Hepatocyte (in vitro differentiated cells): ENCODE results near the gene ZNF8. TPM values are rescaled to one million over a fixed set of nuclear protein-coding genes. Genes with fewer than 3 reads are reported as not detected.

Experiments used
- DNase-seq: peaks from one replicate; pipeline ENCODE4 v3.0.0-alpha.2; 2016; ENCODE audit warnings: low spot score
- H2AFZ ChIP-seq: fragments of 200-600 bp; sonication (generic); 2 replicates; pipeline ENCODE4 v1.6.0; 2016; ENCODE audit warnings: antibody characterized with exemption, mild to moderate bottlenecking
- H3K27ac ChIP-seq: fragments of 200-600 bp; sonication (generic); 2 replicates; pipeline ENCODE4 v1.5.1; 2016; ENCODE audit warnings: mild to moderate bottlenecking
- H3K27me3 ChIP-seq: fragments of 200-600 bp; sonication (generic); 2 replicates; pipeline ENCODE4 v1.6.1; 2016
- H3K36me3 ChIP-seq: fragments of 200-600 bp; sonication (generic); replicated peaks from 2 replicates; pipeline ENCODE4 v1.5.1; 2016; ENCODE audit warnings: low read depth; ENCODE audit not compliant: insufficient read depth
- H3K4me1 ChIP-seq: fragments of 200-600 bp; sonication (generic); 2 replicates; pipeline ENCODE4 v1.5.1; 2016; ENCODE audit warnings: mild to moderate bottlenecking, moderate library complexity; ENCODE audit not compliant: insufficient read depth
- H3K4me2 ChIP-seq: fragments of 200-600 bp; sonication (generic); 2 replicates; pipeline ENCODE4 v1.6.0; 2016
- H3K4me3 ChIP-seq: fragments of 200-600 bp; sonication (generic); 2 replicates; pipeline ENCODE4 v1.5.1; 2016; ENCODE audit warnings: mild to moderate bottlenecking
- H3K79me2 ChIP-seq: fragments of 200-600 bp; sonication (generic); 2 replicates; pipeline ENCODE4 v1.6.0; 2017; ENCODE audit warnings: mild to moderate bottlenecking
- H3K9me2 ChIP-seq: fragments of 200-600 bp; sonication (generic); replicated peaks from 2 replicates; pipeline ENCODE4 v1.6.0; 2017; ENCODE audit warnings: mild to moderate bottlenecking; ENCODE audit not compliant: insufficient read depth
- H3K9me3 ChIP-seq: fragments of 200-600 bp; sonication (generic); 2 replicates; pipeline ENCODE4 v1.5.1; 2016; ENCODE audit warnings: low read depth, mild to moderate bottlenecking
- H4K20me1 ChIP-seq: fragments of 200-600 bp; sonication (generic); 2 replicates; pipeline ENCODE4 v1.6.0; 2016; ENCODE audit warnings: mild to moderate bottlenecking; ENCODE audit not compliant: insufficient read depth, poor library complexity, severe bottlenecking
- EZH2 ChIP-seq: fragments of 200-600 bp; sonication (generic); IDR thresholded peaks from 2 replicates; pipeline ENCODE4 v1.6.1; 2016; ENCODE audit warnings: antibody characterized with exemption, mild to moderate bottlenecking, borderline replicate concordance
- EZH2phosphoT487 ChIP-seq: fragments of 200-600 bp; sonication (generic); IDR thresholded peaks from one replicate; pipeline ENCODE4 v1.6.1; 2018; ENCODE audit warnings: antibody characterized with exemption, mild to moderate bottlenecking, low read depth, moderate library complexity; ENCODE audit not compliant: unreplicated experiment, severe bottlenecking
- whole genome bisulfite sequencing: methylation state at CpG from one replicate; pipeline ENCODE4 v1.1.6; 2016; ENCODE audit warnings: low lambda C conversion rate; ENCODE audit errors: missing lambda C conversion rate; 5-methylcytosine and 5-hydroxymethylcytosine counted together
- microRNA-seq: library from miRNA; unstranded; fragments of <30 nt; microRNA quantifications from one replicate; pipeline ENCODE4, GENCODE V29; 2017
- polyA plus RNA-seq: library from polyadenylated mRNA; unstranded; fragments of >200 nt; fragmentation: Nextera tagmentation; extraction: Ambion mirVana; gene quantifications from 2 replicates; pipeline ENCODE4 v1.2.1, GENCODE V29; 2016
- small RNA-seq: library from RNA; depleted of rRNA; stranded (forward); fragments of <200 nt; gene quantifications from one replicate; pipeline ENCODE3, GENCODE V24; 2014
- total RNA-seq: library from RNA; depleted of rRNA; stranded (reverse); fragments of >200 nt; gene quantifications from 2 replicates; pipeline ENCODE4 v1.2.3, GENCODE V29; 2014
- TF ChIP-seq, protein P1 (sequence below): fragments of 200-600 bp; sonication (generic); IDR thresholded peaks from 2 replicates; pipeline ENCODE4 v1.5.1; 2016; ENCODE audit warnings: antibody characterized with exemption, mild to moderate bottlenecking; ENCODE audit not compliant: poor library complexity

ZNF8 gene
- total and polyA plus RNA-seq, 2 experiments from 2014 or later, result 1.4 to 8.7 TPM

DNA sequence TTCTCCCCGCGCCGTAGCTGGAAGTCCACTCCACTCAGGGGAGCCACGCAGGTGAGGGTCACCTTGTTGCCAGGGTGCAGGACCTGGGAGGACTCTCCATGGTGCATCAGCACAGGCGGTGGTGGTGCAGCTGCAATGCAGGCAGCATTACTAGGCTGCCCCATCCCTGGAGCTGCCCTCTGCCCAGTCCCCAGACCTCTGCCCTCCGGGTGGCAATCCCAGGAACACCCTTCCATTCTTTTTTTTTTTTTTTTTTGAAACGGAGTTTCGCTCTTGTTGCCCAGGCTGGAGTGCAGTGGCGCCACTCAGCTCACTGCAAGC lies 72.8 kb downstream of the ZNF8 start:
- Histone ChIP-seq H4K20me1 (no peaks in the 10 kb centered on the region), H3K79me2 (peaks cover 13% of the 10 kb centered on the region), H3K27me3 (peaks cover 4% of the 10 kb centered on the region), H3K9me2 (no peaks in the 10 kb centered on the region), H3K4me2 (no peak overlapping the region), H2AFZ (no peak overlapping the region), H3K9me3 (no peaks in the 10 kb centered on the region), H3K4me1 (peaks cover 2% of the 10 kb centered on the region), H3K4me3 (no peak overlapping the region), H3K27ac (no peak overlapping the region), H3K36me3 (no peaks in the 10 kb centered on the region)
- 98% methylated on average over 8 of the region's 9 CpGs for WGBS
- no peak for TF ChIP-seq EZH2
- DNase-seq, result no peak

DNA sequence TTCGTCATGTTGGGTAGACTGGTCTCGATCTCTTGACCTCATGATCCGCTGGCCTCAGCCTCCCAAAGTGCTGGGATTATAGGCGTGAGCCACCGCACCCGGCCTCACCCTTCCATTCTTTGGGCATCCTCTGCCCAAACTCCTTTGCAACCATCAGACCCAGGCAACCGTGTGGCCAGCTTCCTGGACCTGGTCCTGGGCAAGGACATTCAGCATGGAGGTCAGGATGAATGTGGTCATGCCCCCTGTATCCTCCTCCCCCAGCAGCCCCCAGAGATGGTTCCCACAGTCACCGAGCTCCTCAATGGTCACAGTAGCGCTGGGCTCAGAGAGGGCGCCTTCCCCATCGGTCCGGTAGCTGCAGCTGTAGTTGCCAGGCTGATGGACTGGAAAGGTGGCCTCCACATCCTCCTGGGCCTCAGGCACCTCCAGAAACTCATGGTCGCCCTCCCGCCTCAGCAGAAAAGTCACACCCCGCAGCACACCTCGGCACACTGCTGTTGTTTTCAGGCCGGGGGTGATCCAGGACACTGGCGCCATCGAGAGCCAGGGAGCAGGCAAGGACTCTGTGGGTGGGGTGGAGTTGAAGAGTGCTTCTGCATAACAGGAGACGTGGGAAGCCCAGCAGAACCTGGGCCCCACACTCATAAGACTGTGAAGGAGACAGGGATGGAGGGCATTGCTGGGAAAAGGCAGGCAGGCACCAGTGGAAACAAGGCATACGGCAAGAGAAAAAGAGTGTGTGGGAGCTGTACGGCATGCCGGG lies 73.4 kb downstream of the ZNF8 start:
- Histone ChIP-seq H3K27ac (no peak overlapping the region), H4K20me1 (no peaks in the 10 kb centered on the region), H3K4me3 (no peak overlapping the region), H3K9me2 (no peaks in the 10 kb centered on the region), H3K4me2 (no peak overlapping the region), H3K79me2 (peaks cover 6% of the 10 kb centered on the region), H3K36me3 (no peaks in the 10 kb centered on the region), H3K4me1 (no peaks in the 10 kb centered on the region), H2AFZ (no peak overlapping the region), H3K9me3 (no peaks in the 10 kb centered on the region), H3K27me3 (no peaks in the 10 kb centered on the region)
- WGBS, result 92% methylated on average over 23 of the region's 23 CpGs
- no peak for DNase-seq
- TF ChIP-seq, protein P1, sequence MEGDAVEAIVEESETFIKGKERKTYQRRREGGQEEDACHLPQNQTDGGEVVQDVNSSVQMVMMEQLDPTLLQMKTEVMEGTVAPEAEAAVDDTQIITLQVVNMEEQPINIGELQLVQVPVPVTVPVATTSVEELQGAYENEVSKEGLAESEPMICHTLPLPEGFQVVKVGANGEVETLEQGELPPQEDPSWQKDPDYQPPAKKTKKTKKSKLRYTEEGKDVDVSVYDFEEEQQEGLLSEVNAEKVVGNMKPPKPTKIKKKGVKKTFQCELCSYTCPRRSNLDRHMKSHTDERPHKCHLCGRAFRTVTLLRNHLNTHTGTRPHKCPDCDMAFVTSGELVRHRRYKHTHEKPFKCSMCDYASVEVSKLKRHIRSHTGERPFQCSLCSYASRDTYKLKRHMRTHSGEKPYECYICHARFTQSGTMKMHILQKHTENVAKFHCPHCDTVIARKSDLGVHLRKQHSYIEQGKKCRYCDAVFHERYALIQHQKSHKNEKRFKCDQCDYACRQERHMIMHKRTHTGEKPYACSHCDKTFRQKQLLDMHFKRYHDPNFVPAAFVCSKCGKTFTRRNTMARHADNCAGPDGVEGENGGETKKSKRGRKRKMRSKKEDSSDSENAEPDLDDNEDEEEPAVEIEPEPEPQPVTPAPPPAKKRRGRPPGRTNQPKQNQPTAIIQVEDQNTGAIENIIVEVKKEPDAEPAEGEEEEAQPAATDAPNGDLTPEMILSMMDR, result no peak
- no peak for TF ChIP-seq EZH2phosphoT487

Small RNA genes within 50 kb of the gene (microRNA-seq; reads per million reads assigned to microRNA genes)
- gene MIR6806, result not detected

Small RNA genes within 50 kb of the gene (small RNA-seq; reads per million reads assigned to genes)
- 0.09 reads per million for gene MIR6806

Other genes with a start within 250 kb of the ZNF8 start
- 0.33 and 1.2 TPM in 2 replicates for gene ZSCAN1, start 244.9 kb upstream of the ZNF8 start, total RNA-seq
- gene ZSCAN1, start 244.9 kb upstream of the ZNF8 start, polyA plus RNA-seq, result 1.1 and 3.8 TPM in 2 replicates
- 5.8 and 7.4 TPM in 2 replicates for gene ZNF135, start 219.7 kb upstream of the ZNF8 start, total RNA-seq
- 4.3 and 5.0 TPM in 2 replicates for gene ZNF135, start 219.7 kb upstream of the ZNF8 start, polyA plus RNA-seq
- gene ZSCAN18, start 180.7 kb upstream of the ZNF8 start, total RNA-seq, result 30.4 and 49.8 TPM in 2 replicates
- gene ZSCAN18, start 180.7 kb upstream of the ZNF8 start, polyA plus RNA-seq, result 51.8 and 59.1 TPM in 2 replicates
- 17.0 and 18.4 TPM in 2 replicates for gene ZNF329, start 128.2 kb upstream of the ZNF8 start, total RNA-seq
- 1.8 and 2.8 TPM in 2 replicates for gene ZNF329, start 128.2 kb upstream of the ZNF8 start, polyA plus RNA-seq
- gene ZNF274, start 95.9 kb upstream of the ZNF8 start, total RNA-seq, result 28.1 and 28.8 TPM in 2 replicates
- 29.0 and 30.8 TPM in 2 replicates for gene ZNF274, start 95.9 kb upstream of the ZNF8 start, polyA plus RNA-seq
- gene ZNF544, start 50.0 kb upstream of the ZNF8 start, total RNA-seq, result 19.3 and 34.1 TPM in 2 replicates
- gene ZNF544, start 50.0 kb upstream of the ZNF8 start, polyA plus RNA-seq, result 12.3 and 17.2 TPM in 2 replicates
- 57.9 and 73.2 TPM in 2 replicates for gene ERVK3-1, start 26.4 kb downstream of the ZNF8 start, total RNA-seq
- gene ERVK3-1, start 26.4 kb downstream of the ZNF8 start, polyA plus RNA-seq, result 68.9 and 71.7 TPM in 2 replicates
- gene ZSCAN22, start 48.0 kb downstream of the ZNF8 start, total RNA-seq, result 1.3 and 2.0 TPM in 2 replicates
- 2.2 and 3.0 TPM in 2 replicates for gene ZSCAN22, start 48.0 kb downstream of the ZNF8 start, polyA plus RNA-seq
- 35.9 and 45.5 TPM in 2 replicates for gene A1BG, start 74.5 kb downstream of the ZNF8 start, total RNA-seq
- gene A1BG, start 74.5 kb downstream of the ZNF8 start, polyA plus RNA-seq, result 106 and 108 TPM in 2 replicates
- gene ZNF497, start 83.8 kb downstream of the ZNF8 start, total RNA-seq, result 1.5 and 1.6 TPM in 2 replicates
- gene ZNF497, start 83.8 kb downstream of the ZNF8 start, polyA plus RNA-seq, result 3.3 and 4.3 TPM in 2 replicates
- 5.0 and 5.9 TPM in 2 replicates for gene ZNF837, start 102.1 kb downstream of the ZNF8 start, total RNA-seq
- gene ZNF837, start 102.1 kb downstream of the ZNF8 start, polyA plus RNA-seq, result 5.4 and 9.7 TPM in 2 replicates
- 1,644 and 2,420 TPM in 2 replicates for gene RPS5, start 108.3 kb downstream of the ZNF8 start, total RNA-seq
- 562 and 565 TPM in 2 replicates for gene RPS5, start 108.3 kb downstream of the ZNF8 start, polyA plus RNA-seq
- gene RNF225, start 116.7 kb downstream of the ZNF8 start, total RNA-seq, result not detected in 2 replicates
- 0.47 TPM in 1 of 2 replicates, not detected in the other for gene RNF225, start 116.7 kb downstream of the ZNF8 start, polyA plus RNA-seq
- gene ZNF584, start 129.7 kb downstream of the ZNF8 start, total RNA-seq, result 4.5 and 5.5 TPM in 2 replicates
- 4.5 and 7.9 TPM in 2 replicates for gene ZNF584, start 129.7 kb downstream of the ZNF8 start, polyA plus RNA-seq
- 1.0 and 1.5 TPM in 2 replicates for gene ZNF132, start 161.2 kb downstream of the ZNF8 start, total RNA-seq
- 0.35 and 0.95 TPM in 2 replicates for gene ZNF132, start 161.2 kb downstream of the ZNF8 start, polyA plus RNA-seq
- gene ZNF324B, start 172.7 kb downstream of the ZNF8 start, total RNA-seq, result 5.8 and 7.0 TPM in 2 replicates
- gene ZNF324B, start 172.7 kb downstream of the ZNF8 start, polyA plus RNA-seq, result 1.9 and 2.4 TPM in 2 replicates
- 8.7 and 13.1 TPM in 2 replicates for gene ZNF324, start 188.1 kb downstream of the ZNF8 start, total RNA-seq
- gene ZNF324, start 188.1 kb downstream of the ZNF8 start, polyA plus RNA-seq, result 9.1 and 9.3 TPM in 2 replicates
- 11.2 and 20.5 TPM in 2 replicates for gene ZNF446, start 197.4 kb downstream of the ZNF8 start, total RNA-seq
- gene ZNF446, start 197.4 kb downstream of the ZNF8 start, polyA plus RNA-seq, result 13.8 and 20.7 TPM in 2 replicates
- 8.4 and 9.0 TPM in 2 replicates for gene SLC27A5, start 233.0 kb downstream of the ZNF8 start, total RNA-seq
- gene SLC27A5, start 233.0 kb downstream of the ZNF8 start, polyA plus RNA-seq, result 13.8 and 19.1 TPM in 2 replicates
- 3.3 and 5.4 TPM in 2 replicates for gene ZBTB45, start 240.9 kb downstream of the ZNF8 start, total RNA-seq
- 18.5 and 21.6 TPM in 2 replicates for gene ZBTB45, start 240.9 kb downstream of the ZNF8 start, polyA plus RNA-seq